ENCODE results near the gene CARMIL3. TPM values are rescaled to one million over a fixed set of nuclear protein-coding genes. Genes with fewer than 3 reads are reported as not detected.
A peak's percentile ranks its signal among the peaks of the same experiment; 100 is the strongest.

The CARMIL3 gene
- total RNA-seq, 1 donor from 2014 or later, result 0.08 TPM

DNA sequence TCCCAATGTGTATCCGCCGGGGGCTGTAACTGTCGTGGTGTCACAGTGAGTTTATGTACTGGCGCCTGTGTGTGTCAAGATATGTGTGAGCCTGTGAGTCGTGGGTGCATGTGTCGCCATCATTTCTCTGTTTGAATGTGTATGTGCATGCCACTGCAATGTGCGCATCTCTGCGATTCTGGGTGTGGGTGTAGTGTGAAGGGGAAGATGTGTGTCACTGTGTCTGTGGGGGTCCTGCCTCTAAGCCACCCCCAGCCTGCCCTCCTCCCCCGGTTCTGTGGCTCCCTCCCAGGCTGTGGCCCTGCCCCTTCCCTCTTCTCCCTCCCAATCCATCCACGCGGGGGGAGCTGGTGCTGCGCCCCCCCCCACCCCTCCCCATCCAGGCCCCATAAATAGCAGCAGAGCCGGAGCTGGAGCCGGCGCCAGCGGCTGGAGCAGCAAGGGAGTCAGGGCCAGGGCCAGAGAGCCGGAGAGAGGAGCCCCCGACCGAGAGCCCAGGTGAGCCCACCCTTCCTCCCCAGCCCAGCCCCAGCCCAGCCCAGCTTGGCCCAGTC lies 19.4 kb downstream of the CARMIL3 start, which contains the start of gene CPNE6:
Gene CPNE6 (plus strand): TSS at position 419 of the 554 bp plus-strand sequence. CDS start 1,375 bp downstream, outside the sequence.
- intact Hi-C loops (cut with DNase I), result no loop called here
- DNase-seq (ENCODE audit: missing footprints), result no peak
- no peak for ATAC-seq

DNA sequence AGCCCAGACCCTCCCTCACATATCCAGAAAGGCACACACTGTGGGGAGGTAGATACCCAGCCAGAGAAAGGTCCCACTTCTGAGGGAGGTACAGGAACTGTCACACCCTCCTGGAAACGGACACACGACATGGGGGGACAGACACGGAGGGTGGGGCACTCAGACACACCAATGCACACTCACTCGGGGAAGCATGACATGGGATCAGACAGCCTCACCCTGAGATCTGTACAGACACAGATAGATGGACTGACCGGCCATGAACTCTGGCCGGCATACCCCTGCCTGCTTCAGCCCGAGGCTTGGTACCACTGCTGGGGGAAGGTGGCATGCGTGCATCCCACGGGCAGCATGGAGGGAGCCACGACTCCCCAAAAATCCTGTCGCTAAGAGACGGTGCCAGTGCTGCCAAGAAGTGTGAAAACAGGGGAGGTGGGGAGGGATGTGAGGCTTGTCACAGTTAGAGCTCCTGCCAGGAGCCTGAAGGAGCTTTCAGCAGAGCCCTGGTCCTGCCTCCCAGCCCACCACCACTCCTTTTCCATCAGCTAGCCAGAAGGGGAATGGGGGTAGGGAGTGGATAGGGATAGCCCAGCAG lies 20.1 kb downstream of the CARMIL3 start:
- DNase-seq (ENCODE audit: missing footprints) (no peak), ATAC-seq (no peak)
- intact Hi-C loops (cut with DNase I), result no loop called here

DNA sequence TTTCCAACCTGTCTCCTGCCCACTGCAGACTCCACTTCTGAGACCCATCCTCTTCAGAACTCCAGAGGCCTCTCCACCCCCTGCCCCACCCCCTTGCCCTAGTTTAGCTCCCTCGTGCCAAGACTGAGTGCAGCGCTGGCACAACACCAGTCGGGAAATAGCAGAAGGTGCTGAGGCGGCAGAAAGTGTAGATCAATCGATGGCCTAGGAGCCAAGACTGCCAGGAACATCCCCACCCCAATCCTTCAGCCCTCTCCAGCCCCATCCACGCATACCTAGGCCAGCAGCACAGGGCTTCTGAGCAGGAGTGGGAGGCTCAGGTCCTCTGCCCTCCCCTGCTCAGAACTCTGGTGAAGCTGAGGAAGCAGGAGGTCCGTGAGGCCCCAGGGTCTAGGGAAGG lies 20.6 kb downstream of the CARMIL3 start:
- intact Hi-C loops (cut with DNase I), result no loop called here
- ATAC-seq, result no peak
- DNase-seq (ENCODE audit: missing footprints), result no peak

DNA sequence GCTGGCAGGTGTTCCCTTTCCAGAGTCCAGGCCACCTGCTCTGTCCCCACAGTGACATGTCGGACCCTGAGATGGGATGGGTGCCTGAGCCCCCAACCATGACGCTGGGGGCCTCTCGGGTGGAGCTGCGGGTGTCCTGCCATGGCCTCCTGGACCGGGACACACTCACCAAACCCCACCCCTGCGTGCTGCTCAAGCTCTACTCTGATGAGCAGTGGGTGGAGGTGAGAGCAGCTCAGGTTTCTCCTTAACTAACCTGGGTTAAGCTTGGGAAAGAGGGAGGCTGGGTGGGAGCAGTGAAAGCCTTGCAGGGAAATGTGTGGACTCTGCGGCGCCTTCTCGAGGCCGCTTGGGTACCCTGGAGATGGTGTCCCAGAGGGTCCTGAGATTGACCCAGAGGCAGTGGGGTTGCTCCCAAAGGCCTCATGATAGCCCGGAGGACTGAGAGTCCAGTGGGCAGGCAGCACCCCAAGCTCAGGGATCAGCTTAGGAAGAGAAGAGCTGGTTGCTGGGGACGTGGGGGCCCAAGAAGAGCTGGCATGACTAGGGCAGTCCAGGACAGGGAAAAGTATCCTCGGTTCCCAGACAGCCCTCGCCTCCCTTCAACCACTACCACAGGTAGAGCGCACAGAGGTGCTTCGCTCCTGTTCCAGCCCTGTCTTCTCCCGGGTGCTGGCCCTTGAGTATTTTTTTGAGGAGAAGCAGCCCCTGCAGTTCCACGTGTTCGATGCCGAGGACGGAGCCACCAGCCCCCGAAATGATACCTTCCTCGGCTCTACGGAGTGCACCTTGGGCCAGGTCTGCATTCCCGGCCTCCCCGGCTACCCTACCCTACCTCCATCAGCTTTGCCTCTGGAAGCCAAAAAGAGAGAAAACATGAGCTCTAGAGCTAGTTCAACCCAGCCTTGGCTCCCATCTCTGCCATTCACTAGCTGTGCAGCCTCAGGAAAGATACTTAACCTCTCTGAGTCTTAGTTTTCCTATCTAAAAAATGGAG lies 21.4 kb downstream of the CARMIL3 start:
- intact Hi-C loops (cut with DNase I), result no loop called here
- DNase-seq (ENCODE audit: missing footprints), result no peak
- no peak for ATAC-seq

DNA sequence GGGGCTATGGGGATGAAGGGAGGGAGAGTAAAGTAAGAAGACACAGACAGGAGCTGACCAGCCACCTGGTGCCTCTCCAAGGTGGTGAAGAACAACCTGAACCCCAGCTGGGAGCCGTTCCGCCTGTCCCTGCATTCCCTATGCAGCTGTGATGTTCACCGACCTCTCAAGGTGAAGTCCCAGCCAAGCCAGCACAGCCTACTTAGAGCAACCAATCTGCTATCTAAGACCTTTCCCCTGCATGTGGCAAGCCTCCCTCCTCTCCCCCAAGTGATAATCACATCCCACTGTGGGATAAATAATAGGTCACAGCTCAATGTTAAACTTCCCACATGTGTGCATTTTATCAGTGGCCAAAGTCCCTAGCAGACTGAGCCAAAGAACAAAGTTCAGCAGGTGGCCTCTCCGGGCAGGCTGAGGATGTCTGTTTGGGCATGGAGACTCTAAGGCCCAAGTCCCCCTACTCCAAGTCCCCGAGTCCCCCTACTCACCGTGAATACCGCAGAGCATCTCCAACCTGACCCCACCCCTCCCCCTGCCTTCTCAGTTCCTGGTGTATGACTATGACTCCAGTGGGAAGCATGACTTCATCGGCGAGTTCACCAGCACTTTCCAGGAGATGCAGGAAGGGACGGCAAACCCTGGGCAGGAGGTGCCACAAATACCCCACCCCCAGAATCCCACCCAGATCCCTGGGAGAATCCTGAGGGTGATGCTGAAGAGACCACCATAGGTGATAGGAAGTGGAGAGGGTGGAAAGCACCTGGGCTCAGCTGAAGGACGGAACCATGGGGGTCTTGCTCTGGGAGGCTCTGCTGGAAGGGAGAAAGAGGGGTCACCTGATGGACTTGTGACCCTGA lies 23.0 kb downstream of the CARMIL3 start:
- intact Hi-C loops (cut with DNase I), result no loop called here
- no peak for ATAC-seq

GRCh38 chr14:24075485-24076301 lies 23.9 kb downstream of the CARMIL3 start:
- intact Hi-C loops (cut with DNase I), result no loop called here
- DNase-seq (ENCODE audit: missing footprints), result no peak
- no peak for ATAC-seq

More for the DNA sequence above, 23.0 kb downstream of the CARMIL3 start:
- DNase-seq (ENCODE audit: missing footprints), result no peak

- DNase-seq (ENCODE audit: missing footprints) (no peak), ATAC-seq (no peak)
- intact Hi-C loops (cut with DNase I), result no loop called here
These were observed 24.4 kb downstream of the CARMIL3 start for GRCh38 chr14:24076302-24076601.

DNA sequence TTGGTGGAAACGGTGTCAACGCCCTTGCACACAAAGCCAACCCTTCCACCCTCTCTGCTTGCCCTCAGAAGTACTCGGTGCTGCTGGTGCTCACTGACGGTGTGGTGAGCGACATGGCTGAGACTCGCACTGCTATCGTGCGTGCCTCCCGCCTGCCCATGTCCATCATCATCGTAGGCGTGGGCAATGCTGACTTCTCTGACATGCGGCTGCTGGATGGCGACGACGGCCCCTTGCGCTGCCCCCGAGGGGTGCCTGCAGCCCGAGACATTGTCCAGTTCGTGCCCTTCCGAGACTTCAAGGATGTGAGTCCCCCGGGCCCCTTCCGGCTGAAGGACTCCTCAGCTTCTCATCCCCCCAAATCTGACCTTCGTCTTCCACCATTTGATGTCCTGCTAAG lies 25.3 kb downstream of the CARMIL3 start:
- DNase-seq (ENCODE audit: missing footprints) (no peak), ATAC-seq (no peak)
- intact Hi-C loops (cut with DNase I), result no loop called here

DNA sequence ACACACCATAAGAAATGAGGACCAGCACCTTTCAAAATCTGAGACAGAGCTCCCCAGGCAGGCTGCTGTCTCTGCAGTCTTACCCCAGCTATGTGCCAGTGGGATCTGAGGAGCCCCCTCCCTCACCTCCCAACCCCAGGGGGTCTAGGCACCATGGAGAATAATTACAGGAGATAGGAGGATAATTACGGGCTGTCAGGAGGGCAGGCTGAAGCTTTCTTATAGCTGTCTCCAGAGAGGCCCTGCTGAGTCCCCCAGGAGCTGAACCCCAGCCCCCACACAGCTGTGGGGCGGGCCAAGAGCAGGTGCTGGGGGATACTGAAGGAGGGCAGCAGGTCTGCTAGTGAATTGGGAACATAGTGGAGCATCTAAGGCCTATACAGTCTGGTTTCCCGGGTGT lies 26.3 kb downstream of the CARMIL3 start:
- ATAC-seq, result no peak
- no peak for DNase-seq (ENCODE audit: missing footprints)
- intact Hi-C loops (cut with DNase I), result no loop called here

DNA sequence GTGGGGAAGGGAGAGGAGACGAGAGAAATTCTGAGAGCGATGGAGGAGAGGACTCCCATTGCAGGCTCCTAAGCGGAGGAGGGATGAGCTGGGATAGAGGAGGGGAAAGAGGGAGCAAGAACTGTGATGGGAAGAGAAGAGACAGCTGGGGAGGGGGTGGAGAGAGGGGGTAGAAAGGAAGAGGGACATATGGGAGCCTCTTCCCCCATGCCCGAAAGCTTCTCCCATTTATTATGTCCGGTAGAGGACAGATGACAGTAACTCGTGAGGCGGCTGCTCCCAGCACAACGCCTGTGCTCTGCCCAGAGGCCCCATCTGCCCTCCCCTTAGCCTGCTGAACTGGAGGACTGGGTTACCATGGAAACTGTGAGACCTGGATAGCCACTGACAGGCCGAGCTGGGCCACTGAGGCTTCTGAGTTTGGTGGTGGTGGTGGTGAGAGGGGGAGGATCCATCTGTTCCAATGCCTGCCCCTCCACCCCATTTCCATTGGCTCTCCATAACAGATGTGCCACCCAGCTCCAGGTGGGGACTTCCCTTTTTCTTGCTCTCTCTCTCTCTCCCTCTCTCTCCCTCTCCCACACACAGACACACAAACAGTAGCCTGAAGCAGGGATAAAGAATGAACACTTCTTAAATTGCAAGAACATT lies 27.8 kb downstream of the CARMIL3 start:
- intact Hi-C loops (cut with DNase I), result no loop called here
- no peak for DNase-seq (ENCODE audit: missing footprints)
- no peak for ATAC-seq

GRCh38 chr14:24080142-24080530 lies 28.3 kb downstream of the CARMIL3 start:
- no peak for DNase-seq (ENCODE audit: missing footprints)
- ATAC-seq, result no peak
- intact Hi-C loops (cut with DNase I), result no loop called here

GRCh38 chr14:24080888-24081738 lies 29.3 kb downstream of the CARMIL3 start:
- peak; percentile 76 for ATAC-seq
- no peak for DNase-seq (ENCODE audit: missing footprints)
- intact Hi-C loops (cut with DNase I), result no loop called here

DNA sequence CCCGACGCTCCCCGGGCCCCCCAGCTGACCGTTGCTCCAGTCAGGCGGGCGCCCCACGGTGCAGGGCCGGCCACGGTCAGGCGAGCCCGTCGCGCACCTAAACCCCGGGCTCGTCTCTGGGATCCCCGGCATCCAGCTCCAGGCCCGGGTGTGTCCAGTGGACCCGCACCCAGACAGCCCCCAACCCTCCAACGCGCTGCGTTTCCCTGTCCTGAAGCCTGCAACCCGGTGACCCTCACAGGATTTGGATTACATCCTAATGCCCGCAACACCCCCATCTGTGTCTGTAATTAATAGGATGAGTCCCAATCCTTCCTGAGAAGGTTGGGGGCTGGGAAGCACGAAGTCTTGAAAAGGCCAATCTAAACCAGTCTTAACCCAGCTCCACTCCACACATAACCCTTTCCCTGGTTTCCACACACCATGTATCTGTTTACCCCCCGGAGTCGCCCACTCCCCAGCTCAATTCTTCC lies 30.0 kb downstream of the CARMIL3 start:
- DNase-seq (ENCODE audit: missing footprints) (no peak), ATAC-seq (no peak)
- intact Hi-C loops (cut with DNase I), result no loop called here

DNA sequence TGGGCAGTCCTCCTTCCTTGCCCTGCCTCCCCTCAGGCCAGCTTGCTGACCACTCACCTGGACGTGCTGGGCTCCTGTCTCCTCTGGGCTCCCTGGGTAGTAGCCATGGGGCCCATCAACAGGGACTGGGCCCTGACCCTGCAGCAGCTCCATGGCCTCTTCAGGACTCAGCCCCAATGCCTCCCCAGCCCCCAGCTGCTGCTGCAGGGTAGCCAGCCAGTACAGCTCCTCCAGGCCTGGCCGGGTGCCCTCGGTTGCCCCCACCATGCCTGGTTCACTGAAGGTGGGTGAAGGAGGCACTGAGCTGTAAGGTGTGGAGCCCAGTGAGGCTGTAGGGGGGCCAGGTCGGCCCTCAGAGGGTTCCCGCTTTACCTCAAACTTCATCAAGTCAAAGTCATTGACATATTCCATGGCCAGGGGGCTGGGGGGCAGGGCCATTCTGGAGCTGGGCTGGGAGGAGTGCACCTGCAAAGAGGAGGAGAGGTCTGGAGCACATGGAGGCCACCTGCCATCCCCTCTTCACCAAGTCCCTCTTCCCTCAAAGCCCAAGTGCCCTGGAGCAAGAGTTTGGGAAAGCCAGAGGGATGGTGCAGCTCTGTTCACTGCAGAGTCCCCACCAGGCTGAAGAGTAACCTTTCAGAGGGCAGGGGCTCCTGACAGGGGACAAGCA lies 30.7 kb downstream of the CARMIL3 start:
- ATAC-seq (no peak), DNase-seq (ENCODE audit: missing footprints) (no peak)
- intact Hi-C loops (cut with DNase I), result no loop called here

DNA sequence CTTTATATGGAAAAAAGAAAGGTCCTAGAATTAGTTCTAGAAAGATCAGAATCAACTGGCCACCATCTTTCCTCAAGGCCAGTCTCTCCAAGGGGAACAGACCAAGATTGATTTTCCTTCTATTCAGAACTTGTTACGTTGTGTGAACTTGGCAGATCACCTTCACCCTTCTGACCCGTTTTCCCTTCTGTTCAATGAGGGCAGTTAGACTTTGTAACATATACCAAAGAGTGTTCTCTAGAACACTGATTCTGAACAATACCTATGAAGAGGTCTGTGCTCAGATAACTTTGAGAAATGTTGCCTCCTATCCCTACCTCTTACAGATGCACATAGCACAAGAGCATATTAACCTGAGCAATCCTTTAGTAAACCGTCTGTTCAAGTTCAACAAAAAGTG lies 31.7 kb downstream of the CARMIL3 start:
- DNase-seq (ENCODE audit: missing footprints) (no peak), ATAC-seq (no peak)
- intact Hi-C loops (cut with DNase I), result no loop called here

DNA sequence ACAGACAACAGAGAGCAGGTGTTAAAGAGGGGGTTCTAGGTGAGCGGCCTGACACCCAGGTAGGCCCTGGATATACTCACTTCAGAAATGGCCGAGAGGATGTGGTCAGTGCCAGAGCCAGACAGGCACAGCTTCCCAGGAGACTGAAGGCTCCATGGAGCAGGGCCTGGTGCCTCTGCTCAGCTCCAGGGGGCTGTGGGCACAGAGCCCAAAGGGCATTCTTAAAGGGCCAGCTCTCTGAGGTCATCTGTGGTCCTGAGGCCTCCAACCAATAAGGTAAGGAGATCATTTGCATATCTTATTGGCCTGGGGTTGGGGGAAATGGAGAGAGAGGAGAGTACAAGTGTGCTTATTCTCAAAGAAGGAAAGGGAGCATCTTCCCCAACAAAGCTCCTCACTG lies 32.6 kb downstream of the CARMIL3 start:
- ATAC-seq (no peak), DNase-seq (ENCODE audit: missing footprints) (no peak)
- intact Hi-C loops (cut with DNase I), result no loop called here
